NCI-H146 (cell line): ENCODE measurements around the gene F7.
"Not testable (repeated sequence)": the region's sequence is repeated elsewhere in the genome, so short reads cannot be mapped to it uniquely, and the experiment has no call there.

Source experiments
- DNase-seq: peaks from one replicate; lab custom pipeline; 2025; lab: John Stamatoyannopoulos, UW

F7 gene

GRCh38 chr13:113072376-113072775, 33.2 kb upstream of the F7 start:
- DNase-seq: no peak

DNA sequence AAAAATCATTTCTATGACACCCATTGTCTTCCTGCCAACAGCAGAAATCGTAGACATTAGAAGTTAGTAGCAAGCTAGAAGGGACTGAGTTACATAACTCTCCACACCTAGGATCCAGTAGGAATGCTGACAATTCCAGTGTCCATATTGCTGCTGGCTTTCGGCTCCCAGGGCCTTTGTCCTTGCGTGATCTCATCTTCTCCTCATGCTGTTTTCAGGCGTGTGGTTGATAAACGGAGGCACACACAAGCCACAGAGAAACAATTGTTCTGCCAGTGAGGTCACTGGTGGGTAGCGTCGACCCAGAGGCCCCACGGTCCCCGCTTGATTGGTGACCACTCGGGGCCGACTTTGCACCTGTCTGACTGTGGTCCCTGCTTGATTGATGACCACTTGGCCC, 31.6 kb upstream of the F7 start:
- DNase-seq: no peak

- no peak for DNase-seq
Measured at GRCh38 chr13:113074401-113074800, 31.2 kb upstream of the F7 start.

GRCh38 chr13:113074876-113075275, 30.7 kb upstream of the F7 start:
- no peak for DNase-seq

DNA sequence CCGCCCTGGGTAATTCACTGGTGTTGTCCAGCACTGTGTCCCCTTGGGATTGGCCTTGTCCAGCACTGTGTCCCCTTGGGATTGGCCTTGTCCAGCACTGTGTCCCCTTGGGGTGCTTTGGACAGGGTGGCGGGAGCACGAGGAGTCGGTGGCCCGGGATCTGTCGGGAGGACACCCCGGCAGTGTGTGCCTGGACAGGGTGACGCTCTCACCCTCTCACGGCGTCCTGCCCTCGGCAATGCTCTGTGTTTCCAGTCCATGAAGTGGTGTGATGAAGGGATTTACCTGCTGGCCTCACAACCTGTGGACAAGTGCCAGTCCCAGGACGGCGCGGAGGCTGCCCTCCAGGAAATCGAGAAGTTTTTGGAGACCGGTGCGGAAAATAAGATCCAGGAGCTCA, 29.9 kb upstream of the F7 start:
- DNase-seq: no peak

- DNase-seq: no peak
Measured at GRCh38 chr13:113076681-113077401, 28.8 kb upstream of the F7 start.

DNA sequence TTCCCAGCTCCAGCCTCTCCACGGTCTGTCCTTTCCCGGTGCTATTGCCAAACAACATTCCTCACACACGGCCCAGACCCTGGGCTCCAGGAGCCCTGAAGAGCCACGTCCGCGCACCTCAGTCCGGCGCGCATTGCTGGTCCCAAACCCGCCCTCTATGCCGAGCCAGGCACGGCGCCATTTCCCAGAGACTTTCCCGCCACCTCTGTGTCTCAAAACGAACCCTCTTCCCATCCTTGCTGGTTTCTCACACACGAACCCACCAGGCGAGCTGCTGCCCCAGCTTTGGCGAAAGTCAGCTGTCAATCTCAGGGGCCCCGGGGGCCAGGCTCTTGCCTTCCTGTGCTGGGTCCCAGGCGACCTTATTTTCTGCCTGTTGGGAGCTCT, 28.0 kb upstream of the F7 start:
- DNase-seq: no peak

DNA sequence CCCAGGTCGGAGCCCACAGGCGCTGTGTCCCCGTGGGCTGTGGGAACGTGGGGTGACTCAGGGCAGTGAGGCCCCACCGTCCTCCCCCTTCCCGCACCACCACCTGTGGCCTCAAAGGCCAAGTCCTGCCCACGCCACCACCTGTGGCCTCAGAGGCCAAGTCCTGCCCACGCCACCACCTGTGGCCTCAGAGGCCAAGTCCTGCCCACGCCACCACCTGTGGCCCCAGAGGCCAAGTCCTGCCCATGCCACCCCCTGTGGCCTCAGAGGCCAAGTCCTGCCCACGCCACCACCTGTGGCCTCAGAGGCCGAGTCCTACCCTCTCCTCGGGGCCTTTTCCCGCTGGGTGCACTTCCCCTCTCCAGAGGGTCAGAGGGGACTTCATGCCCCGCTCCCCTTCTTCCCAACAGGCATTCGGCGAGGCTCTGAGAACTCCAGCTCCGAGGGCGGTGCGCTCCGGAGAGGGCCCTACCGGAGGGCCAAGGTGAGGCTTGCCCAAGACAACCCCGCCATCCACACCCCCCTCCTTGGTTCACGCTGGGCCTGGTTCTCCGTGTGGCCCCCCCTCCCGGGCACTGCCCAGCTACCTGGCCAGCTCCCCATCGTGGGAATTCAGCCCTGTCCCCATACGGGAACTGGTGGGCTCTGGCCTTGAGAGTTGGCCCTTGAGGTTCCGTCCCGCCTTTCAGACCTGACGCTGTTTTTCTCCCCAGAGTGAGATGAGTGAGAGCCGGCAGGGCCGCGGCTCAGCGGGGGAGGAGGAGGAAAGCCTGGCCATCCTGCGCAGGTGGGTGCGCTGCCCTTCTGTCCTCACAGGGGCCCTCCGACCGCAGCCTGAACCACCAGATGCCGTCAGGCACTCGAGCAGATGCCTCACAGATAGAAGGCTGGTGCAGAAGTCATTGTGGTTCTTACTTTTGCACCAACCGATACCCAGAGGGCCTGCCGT, 27.4 kb upstream of the F7 start:
- DNase-seq: no peak

DNA sequence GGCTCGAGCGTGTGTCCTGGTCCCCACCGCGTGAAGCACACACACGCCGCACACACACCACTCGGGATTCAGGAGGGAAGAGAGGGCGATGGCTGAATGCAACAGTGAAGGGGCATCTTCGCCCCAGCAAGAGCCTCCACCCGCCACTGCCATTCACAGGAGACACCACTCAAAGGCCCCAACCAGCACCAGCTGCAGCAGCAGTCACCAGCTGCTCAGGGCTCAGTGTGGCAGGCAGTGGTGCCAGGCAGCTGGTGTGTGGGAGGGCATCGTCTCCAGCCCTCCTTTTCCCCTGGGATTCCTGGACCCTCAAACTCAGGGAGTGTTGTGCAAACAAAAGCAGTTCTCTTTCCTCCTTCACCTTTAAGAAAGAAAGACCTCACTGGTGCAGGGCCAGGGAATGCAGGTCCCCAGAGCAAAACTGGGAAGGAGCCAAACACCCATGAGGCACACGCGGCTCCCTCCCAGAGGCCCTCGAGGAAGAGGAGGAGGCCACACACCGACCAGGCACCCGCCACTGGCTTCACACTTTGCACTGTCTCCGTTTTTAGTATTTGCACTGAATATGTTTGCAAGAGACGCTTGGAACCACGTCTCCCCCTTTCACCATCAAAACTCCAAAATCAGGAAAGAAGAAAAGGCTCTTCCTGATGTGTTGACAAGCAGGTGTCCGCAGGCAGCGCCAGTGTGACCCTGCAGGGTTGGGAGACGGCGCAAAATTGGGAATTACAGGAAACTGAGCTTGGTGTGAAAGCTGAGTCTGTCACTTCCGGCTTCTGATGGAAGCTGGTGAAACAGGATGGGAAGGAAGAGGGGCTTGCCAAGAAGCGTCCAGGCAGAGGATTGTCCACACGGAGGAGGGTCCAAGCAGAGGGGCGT, 26.4 kb upstream of the F7 start:
- DNase-seq: no peak

GRCh38 chr13:113079781-113080080, 25.9 kb upstream of the F7 start:
- DNase-seq: not testable (repeated sequence)

DNA sequence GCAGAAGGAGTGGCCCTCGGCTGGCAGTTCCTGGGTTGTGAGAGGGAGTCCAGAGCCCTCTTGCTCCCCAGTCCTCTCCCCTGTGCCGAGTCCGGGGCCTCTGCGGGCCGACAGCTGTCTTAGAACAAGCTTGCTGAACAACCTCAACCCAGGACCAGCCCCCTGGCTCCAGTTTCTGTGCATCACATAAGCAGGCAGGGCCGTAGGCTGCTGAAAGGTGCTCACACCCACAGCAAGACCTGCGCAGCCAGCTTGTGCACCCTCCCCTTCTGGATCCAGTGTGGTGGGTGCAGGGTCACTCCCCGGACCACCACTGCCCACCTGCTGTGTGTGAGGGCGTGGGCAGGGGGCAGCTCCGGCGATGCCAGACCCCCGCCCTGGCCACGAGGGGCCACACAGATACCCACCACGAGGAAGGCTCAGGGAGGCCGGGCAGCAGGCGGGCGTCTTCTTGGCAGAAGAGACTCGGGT, 25.2 kb upstream of the F7 start:
- no peak for DNase-seq

- no peak for DNase-seq
Measured at GRCh38 chr13:113080901-113081521, 24.6 kb upstream of the F7 start.

- no peak for DNase-seq
Measured at GRCh38 chr13:113082198-113083021, 23.2 kb upstream of the F7 start.

DNA sequence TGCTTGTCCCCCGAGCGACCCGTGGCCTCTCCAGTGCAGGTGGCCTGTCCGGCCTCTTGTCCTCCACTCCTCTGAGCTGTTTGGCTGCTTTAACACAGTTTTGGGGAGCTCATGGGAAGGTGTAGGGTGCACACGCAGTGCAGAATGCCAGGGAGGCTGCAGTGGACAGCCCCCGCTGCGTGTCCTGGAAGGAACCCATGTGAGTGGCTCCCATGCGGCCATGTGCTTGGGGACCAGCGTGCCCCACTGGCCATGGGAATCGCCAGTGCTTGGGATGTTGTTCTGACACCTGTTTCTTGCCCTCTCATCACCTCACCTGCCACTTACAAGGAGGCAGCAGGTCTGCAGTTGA, 22.6 kb upstream of the F7 start:
- DNase-seq: no peak

GRCh38 chr13:113083402-113084061, 22.1 kb upstream of the F7 start:
- no peak for DNase-seq

DNA sequence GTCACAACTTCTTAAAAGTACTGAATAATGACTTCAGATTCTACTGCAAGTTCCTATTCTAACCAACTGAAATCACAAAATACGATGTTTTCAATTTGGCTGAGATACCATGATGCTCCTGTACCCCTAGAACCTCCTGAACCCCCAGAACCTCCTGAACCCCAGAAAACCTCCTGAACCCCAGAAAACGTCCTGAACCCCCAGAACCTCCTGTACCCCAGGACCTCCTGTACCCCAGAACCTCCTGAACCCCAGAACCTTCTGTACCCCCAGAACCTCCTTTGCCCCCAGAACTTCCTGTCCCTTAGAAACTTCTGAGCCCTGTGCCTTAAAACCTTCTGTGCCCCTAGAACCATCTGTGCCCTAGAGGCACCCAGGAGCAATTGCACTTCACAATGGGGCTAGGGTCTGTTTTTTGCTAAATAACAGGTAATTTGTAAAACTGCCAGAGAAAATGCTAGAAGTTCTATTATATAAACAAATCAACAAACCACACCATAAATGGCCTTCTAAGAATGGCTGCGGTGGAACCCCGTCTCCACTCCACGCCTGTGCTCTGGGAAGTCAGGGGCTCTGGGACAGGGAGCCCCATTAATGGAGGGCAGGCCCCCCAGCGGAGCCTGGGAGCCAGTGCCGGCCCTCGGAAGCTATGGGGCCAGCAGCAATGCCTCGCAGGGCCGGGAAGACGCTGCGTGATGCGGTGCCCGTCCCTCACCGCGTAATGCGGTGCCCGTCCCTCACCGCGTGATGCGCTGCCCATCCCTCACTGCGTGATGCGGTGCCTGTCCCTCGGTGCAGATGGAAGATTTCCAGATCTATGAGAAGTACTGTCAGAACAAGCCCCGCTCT, 21.3 kb upstream of the F7 start:
- DNase-seq: no peak

- DNase-seq: no peak
Measured at GRCh38 chr13:113084943-113085540, 20.5 kb upstream of the F7 start.

- DNase-seq: no peak
Measured at GRCh38 chr13:113086031-113086750, 19.4 kb upstream of the F7 start.
